GM23338 (cell line): ENCODE measurements around the gene XPNPEP2. TPM values are rescaled to one million over a fixed set of nuclear protein-coding genes. Genes with fewer than 3 reads are reported as not detected.

Experiments
- ATAC-seq: fragments of 200-7000 bp; cut with Tn5 transposase; 3 replicates; pipeline ENCODE4 v1.9.1; 2020
- DNase-seq: peaks from one replicate; pipeline ENCODE4 v3.0.0-alpha.2; 2015; ENCODE audit warnings: low spot score
- H2AFZ ChIP-seq: fragments of 200-600 bp; sonication (generic); 2 replicates; pipeline ENCODE4 v1.8.0; 2016; ENCODE audit warnings: antibody characterized with exemption, mild to moderate bottlenecking, moderate library complexity
- H3F3A ChIP-seq: fragments of 200-600 bp; sonication (generic); replicated peaks from 2 replicates; pipeline ENCODE4 v1.8.0; 2017; ENCODE audit warnings: antibody characterized with exemption, mixed run types, low read depth
- H3K27ac ChIP-seq: fragments of 200-600 bp; sonication (generic); 2 replicates; pipeline ENCODE4 v1.6.1; 2016; ENCODE audit warnings: low read depth
- H3K27me3 ChIP-seq: fragments of 200-600 bp; sonication (generic); 2 replicates; pipeline ENCODE4 v1.8.0; 2016; ENCODE audit warnings: mild to moderate bottlenecking, mixed run types, moderate library complexity; ENCODE audit not compliant: insufficient read depth
- H3K36me3 ChIP-seq: fragments of 200-600 bp; sonication (generic); 2 replicates; pipeline ENCODE4 v1.8.0; 2016; ENCODE audit warnings: mild to moderate bottlenecking; ENCODE audit not compliant: insufficient read depth
- H3K4me1 ChIP-seq: fragments of 200-600 bp; sonication (generic); 2 replicates; pipeline ENCODE4 v1.8.0; 2016; ENCODE audit warnings: mild to moderate bottlenecking, moderate library complexity; ENCODE audit not compliant: insufficient read depth
- H3K4me2 ChIP-seq: fragments of 200-600 bp; sonication (generic); 2 replicates; pipeline ENCODE4 v1.7.1; 2017; ENCODE audit warnings: mixed run types
- H3K4me3 ChIP-seq: fragments of 200-600 bp; sonication (generic); 2 replicates; pipeline ENCODE4 v1.6.1; 2016; ENCODE audit warnings: mixed run types
- H3K79me2 ChIP-seq: fragments of 200-600 bp; sonication (generic); replicated peaks from 2 replicates; pipeline ENCODE4 v1.8.0; 2017; ENCODE audit warnings: mild to moderate bottlenecking; ENCODE audit not compliant: insufficient read depth
- H3K9me2 ChIP-seq: fragments of 200-600 bp; sonication (generic); 2 replicates; pipeline ENCODE4 v1.8.0; 2017; ENCODE audit not compliant: insufficient read depth
- H4K20me1 ChIP-seq: fragments of 200-600 bp; sonication (generic); replicated peaks from 2 replicates; pipeline ENCODE4 v1.8.0; 2017; ENCODE audit warnings: mild to moderate bottlenecking; ENCODE audit not compliant: insufficient read depth
- H3K27ac Mint-ChIP-seq: 2 replicates; pipeline ENCODE4 v1.8.0; 2020; ENCODE audit warnings: inconsistent platforms, mild to moderate bottlenecking, moderate library complexity, mixed read lengths
- H3K27me3 Mint-ChIP-seq: 3 replicates; pipeline ENCODE4 v1.8.0; 2022; ENCODE audit warnings: low read depth, mild to moderate bottlenecking, moderate library complexity, mixed read lengths, inconsistent platforms; ENCODE audit not compliant: insufficient read depth, poor library complexity
- H3K36me3 Mint-ChIP-seq: 3 replicates; pipeline ENCODE4 v1.8.0; 2021; ENCODE audit warnings: low read depth, mild to moderate bottlenecking, inconsistent platforms, moderate library complexity, mixed read lengths
- H3K4me1 Mint-ChIP-seq: 3 replicates; pipeline ENCODE4 v1.8.0; 2020; ENCODE audit warnings: mild to moderate bottlenecking, inconsistent platforms, mixed read lengths
- H3K4me3 Mint-ChIP-seq: 3 replicates; pipeline ENCODE4 v1.8.0; 2021; ENCODE audit warnings: moderate library complexity, mild to moderate bottlenecking, inconsistent platforms, mixed read lengths
- H3K9me3 Mint-ChIP-seq: 3 replicates; pipeline ENCODE4 v1.8.0; 2020; ENCODE audit warnings: moderate library complexity, mild to moderate bottlenecking, inconsistent platforms, mixed read lengths
- CREB1 ChIP-seq: fragments of 250-450 bp; sonication (Bioruptor Pico); IDR thresholded peaks from 2 replicates; pipeline ENCODE4 v1.5.0; 2020; ENCODE audit warnings: low read depth, mild to moderate bottlenecking, moderate library complexity
- EZH2 ChIP-seq: fragments of 200-600 bp; sonication (generic); IDR thresholded peaks from one replicate; pipeline ENCODE4 v1.8.0; 2017; ENCODE audit warnings: antibody characterized with exemption, mild to moderate bottlenecking, low read depth; ENCODE audit not compliant: unreplicated experiment
- NANOG ChIP-seq: IDR thresholded peaks from 2 replicates; pipeline ENCODE4 v1.6.1; 2016; ENCODE audit warnings: antibody characterized with exemption, borderline replicate concordance
- STAT1 ChIP-seq: IDR thresholded peaks from one replicate; pipeline ENCODE4 v1.6.1; 2016; ENCODE audit warnings: antibody characterized with exemption; ENCODE audit not compliant: unreplicated experiment
- ZNF114 ChIP-seq: fragments of 250-450 bp; sonication (Bioruptor Pico); IDR thresholded peaks from 2 replicates; pipeline ENCODE4 v1.5.0; 2020; ENCODE audit warnings: mild to moderate bottlenecking, moderate library complexity
- polyA plus RNA-seq: library from polyadenylated mRNA; unstranded; fragments of >200 nt; fragmentation: Nextera tagmentation; extraction: Ambion mirVana; gene quantifications from 2 replicates; pipeline ENCODE4 v1.2.1, GENCODE V29; 2016
- total RNA-seq: library from RNA; depleted of rRNA; stranded (reverse); fragments of >200 nt; shearing (Covaris generic); gene quantifications from 2 replicates; pipeline ENCODE4 v1.2.3, GENCODE V29; 2014
- TF ChIP-seq, protein P1 (sequence below): fragments of 250-450 bp; sonication (Bioruptor Pico); IDR thresholded peaks from 2 replicates; pipeline ENCODE4 v1.5.0; 2020; ENCODE audit warnings: mild to moderate bottlenecking, moderate library complexity
- TF ChIP-seq, protein P2 (sequence below): IDR thresholded peaks from 2 replicates; pipeline ENCODE4 v1.6.1; 2016; ENCODE audit warnings: antibody characterized with exemption
- TF ChIP-seq, protein P3 (sequence below), 2 experiments: fragments of 200-600 bp in 1 of 2; sonication (generic) in 1 of 2; conservative IDR thresholded peaks; 2 replicates each; pipeline versions ENCODE4 v1.5.1 to v1.6.1; 2016 to 2017; ENCODE audit warnings: antibody characterized with exemption in 2 of 2, low read depth in 2 of 2, mild to moderate bottlenecking in 2 of 2, moderate library complexity in 1 of 2

The XPNPEP2 gene
- total and polyA plus RNA-seq, 2 experiments from 2014 or later: not detected

DNA sequence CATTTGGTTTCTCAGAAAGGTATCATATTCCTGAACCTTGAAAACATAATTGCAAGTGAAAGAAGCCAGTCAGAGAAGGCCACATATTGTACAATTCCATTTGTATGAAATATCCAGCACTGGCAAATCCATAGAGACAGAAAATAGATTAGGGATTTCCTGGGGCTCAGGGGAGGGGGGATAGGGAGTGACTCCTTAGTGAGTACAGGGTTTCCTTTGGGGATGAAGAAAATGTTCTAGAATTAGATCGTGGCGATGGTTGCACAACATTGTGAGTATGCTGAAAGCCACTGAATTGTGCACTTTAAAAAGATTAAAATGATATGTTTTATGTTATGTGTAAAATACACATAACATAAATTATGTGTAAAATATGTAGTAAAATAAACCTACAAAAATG is 10.3 kb downstream of the XPNPEP2 start:
- Histone ChIP-seq H4K20me1 (no peaks in the 10 kb centered on the region), H3F3A (no peaks in the 10 kb centered on the region), H3K27me3 (no peaks in the 10 kb centered on the region), H3K9me2 (no peaks in the 10 kb centered on the region), H3K4me2 (no peak overlapping the region), H3K27ac (no peak overlapping the region), H2AFZ (0 out of 2 replicates have a peak overlapping the region, but pooled peaks have one; percentile 5), H3K36me3 (no peaks in the 10 kb centered on the region), H3K4me1 (peaks cover 8% of the 10 kb centered on the region; the same call in 1 of the 2 replicates), H3K79me2 (no peaks in the 10 kb centered on the region), H3K4me3 (no peak overlapping the region)
- peaks cover 3% of the 10 kb centered on the region for H3K27me3 Mint-ChIP-seq
- no peak for DNase-seq
- no peak overlapping the region for H3K4me3 Mint-ChIP-seq
- H3K4me1 Mint-ChIP-seq: peaks cover 16% of the 10 kb centered on the region
- no peaks in the 10 kb centered on the region; the same call in 2 of the 3 replicates for H3K9me3 Mint-ChIP-seq
- no peak for ATAC-seq
- no peaks in the 10 kb centered on the region for H3K36me3 Mint-ChIP-seq
- TF ChIP-seq NANOG: no peak
- no peak for TF ChIP-seq STAT1
- TF ChIP-seq, protein P1, sequence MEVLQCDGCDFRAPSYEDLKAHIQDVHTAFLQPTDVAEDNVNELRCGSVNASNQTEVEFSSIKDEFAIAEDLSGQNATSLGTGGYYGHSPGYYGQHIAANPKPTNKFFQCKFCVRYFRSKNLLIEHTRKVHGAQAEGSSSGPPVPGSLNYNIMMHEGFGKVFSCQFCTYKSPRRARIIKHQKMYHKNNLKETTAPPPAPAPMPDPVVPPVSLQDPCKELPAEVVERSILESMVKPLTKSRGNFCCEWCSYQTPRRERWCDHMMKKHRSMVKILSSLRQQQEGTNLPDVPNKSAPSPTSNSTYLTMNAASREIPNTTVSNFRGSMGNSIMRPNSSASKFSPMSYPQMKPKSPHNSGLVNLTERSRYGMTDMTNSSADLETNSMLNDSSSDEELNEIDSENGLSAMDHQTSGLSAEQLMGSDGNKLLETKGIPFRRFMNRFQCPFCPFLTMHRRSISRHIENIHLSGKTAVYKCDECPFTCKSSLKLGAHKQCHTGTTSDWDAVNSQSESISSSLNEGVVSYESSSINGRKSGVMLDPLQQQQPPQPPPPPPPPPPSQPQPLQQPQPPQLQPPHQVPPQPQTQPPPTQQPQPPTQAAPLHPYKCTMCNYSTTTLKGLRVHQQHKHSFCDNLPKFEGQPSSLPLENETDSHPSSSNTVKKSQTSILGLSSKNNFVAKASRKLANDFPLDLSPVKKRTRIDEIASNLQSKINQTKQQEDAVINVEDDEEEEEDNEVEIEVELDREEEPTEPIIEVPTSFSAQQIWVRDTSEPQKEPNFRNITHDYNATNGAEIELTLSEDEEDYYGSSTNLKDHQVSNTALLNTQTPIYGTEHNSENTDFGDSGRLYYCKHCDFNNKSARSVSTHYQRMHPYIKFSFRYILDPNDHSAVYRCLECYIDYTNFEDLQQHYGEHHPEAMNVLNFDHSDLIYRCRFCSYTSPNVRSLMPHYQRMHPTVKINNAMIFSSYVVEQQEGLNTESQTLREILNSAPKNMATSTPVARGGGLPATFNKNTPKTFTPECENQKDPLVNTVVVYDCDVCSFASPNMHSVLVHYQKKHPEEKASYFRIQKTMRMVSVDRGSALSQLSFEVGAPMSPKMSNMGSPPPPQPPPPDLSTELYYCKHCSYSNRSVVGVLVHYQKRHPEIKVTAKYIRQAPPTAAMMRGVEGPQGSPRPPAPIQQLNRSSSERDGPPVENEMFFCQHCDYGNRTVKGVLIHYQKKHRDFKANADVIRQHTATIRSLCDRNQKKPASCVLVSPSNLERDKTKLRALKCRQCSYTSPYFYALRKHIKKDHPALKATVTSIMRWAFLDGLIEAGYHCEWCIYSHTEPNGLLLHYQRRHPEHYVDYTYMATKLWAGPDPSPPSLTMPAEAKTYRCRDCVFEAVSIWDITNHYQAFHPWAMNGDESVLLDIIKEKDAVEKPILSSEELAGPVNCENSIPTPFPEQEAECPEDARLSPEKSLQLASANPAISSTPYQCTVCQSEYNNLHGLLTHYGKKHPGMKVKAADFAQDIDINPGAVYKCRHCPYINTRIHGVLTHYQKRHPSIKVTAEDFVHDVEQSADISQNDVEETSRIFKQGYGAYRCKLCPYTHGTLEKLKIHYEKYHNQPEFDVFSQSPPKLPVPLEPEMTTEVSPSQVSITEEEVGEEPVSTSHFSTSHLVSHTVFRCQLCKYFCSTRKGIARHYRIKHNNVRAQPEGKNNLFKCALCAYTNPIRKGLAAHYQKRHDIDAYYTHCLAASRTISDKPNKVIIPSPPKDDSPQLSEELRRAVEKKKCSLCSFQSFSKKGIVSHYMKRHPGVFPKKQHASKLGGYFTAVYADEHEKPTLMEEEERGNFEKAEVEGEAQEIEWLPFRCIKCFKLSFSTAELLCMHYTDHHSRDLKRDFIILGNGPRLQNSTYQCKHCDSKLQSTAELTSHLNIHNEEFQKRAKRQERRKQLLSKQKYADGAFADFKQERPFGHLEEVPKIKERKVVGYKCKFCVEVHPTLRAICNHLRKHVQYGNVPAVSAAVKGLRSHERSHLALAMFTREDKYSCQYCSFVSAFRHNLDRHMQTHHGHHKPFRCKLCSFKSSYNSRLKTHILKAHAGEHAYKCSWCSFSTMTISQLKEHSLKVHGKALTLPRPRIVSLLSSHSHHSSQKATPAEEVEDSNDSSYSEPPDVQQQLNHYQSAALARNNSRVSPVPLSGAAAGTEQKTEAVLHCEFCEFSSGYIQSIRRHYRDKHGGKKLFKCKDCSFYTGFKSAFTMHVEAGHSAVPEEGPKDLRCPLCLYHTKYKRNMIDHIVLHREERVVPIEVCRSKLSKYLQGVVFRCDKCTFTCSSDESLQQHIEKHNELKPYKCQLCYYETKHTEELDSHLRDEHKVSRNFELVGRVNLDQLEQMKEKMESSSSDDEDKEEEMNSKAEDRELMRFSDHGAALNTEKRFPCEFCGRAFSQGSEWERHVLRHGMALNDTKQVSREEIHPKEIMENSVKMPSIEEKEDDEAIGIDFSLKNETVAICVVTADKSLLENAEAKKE (CRISPR knock-in tag): no peak
- TF ChIP-seq, protein P2, sequence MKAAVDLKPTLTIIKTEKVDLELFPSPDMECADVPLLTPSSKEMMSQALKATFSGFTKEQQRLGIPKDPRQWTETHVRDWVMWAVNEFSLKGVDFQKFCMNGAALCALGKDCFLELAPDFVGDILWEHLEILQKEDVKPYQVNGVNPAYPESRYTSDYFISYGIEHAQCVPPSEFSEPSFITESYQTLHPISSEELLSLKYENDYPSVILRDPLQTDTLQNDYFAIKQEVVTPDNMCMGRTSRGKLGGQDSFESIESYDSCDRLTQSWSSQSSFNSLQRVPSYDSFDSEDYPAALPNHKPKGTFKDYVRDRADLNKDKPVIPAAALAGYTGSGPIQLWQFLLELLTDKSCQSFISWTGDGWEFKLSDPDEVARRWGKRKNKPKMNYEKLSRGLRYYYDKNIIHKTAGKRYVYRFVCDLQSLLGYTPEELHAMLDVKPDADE: no peak
- TF ChIP-seq, protein P3, sequence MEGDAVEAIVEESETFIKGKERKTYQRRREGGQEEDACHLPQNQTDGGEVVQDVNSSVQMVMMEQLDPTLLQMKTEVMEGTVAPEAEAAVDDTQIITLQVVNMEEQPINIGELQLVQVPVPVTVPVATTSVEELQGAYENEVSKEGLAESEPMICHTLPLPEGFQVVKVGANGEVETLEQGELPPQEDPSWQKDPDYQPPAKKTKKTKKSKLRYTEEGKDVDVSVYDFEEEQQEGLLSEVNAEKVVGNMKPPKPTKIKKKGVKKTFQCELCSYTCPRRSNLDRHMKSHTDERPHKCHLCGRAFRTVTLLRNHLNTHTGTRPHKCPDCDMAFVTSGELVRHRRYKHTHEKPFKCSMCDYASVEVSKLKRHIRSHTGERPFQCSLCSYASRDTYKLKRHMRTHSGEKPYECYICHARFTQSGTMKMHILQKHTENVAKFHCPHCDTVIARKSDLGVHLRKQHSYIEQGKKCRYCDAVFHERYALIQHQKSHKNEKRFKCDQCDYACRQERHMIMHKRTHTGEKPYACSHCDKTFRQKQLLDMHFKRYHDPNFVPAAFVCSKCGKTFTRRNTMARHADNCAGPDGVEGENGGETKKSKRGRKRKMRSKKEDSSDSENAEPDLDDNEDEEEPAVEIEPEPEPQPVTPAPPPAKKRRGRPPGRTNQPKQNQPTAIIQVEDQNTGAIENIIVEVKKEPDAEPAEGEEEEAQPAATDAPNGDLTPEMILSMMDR (conservative IDR thresholded peaks at IDR 0.05; ENCODE audit: low read depth in 2 of 2): no peak
- TF ChIP-seq EZH2: no peak
- TF ChIP-seq CREB1: no peak
- no peak for TF ChIP-seq ZNF114 (CRISPR knock-in tag)
- H3K27ac Mint-ChIP-seq: no peak overlapping the region
